Ovary (tissue), 3 donors: Measurements from ENCODE around the gene MEGF6.

Experiments used
- CTCF ChIP-seq, 3 donors: fragments of 450-650 bp in 2 of 3; fragments of 200-600 bp in 1 of 3; IDR thresholded peaks; one replicate each; pipeline versions ENCODE4 v1.5.1 to v1.8.0; 2016 to 2022; ENCODE audit warnings: antibody characterized with exemption in 3 of 3, mild to moderate bottlenecking in 1 of 3
- POLR2A ChIP-seq: fragments of 450-650 bp; IDR thresholded peaks from one replicate; pipeline ENCODE4 v1.6.1; 2017; ENCODE audit warnings: antibody characterized with exemption, mild to moderate bottlenecking, moderate library complexity
- donor health status: DM: no; HTN: no; CAD: no.

GRCh38 chr1:3645666-3646355 is 34.5 kb upstream of the MEGF6 start:
- TF ChIP-seq CTCF (IDR thresholded peaks at IDR 0.05) = no peak
- no peak for TF ChIP-seq POLR2A
